LNCaP clone FGC (cell line): Measurements from ENCODE around the gene TMEM182.

Experiments
- DNase-seq: peaks from one replicate; pipeline ENCODE4 v3.0.0-alpha.2; 2011; ENCODE audit warnings: low read depth
- H3K4me3 ChIP-seq: 2 replicates; pipeline ENCODE4 v1.5.1; 2011; ENCODE audit warnings: mild to moderate bottlenecking, low read depth, low read length, control low read depth
- TF ChIP-seq, protein P1 (sequence below): IDR thresholded peaks from 2 replicates; pipeline ENCODE4 v1.5.1; 2012; ENCODE audit warnings: mild to moderate bottlenecking; ENCODE audit not compliant: control insufficient read depth, insufficient read depth; ENCODE audit errors: extremely low read depth

TMEM182 gene

GRCh38 chr2:102753563-102754159 lies 8.2 kb upstream of the TMEM182 start:
- peak; percentile 27 for DNase-seq
- TF ChIP-seq, protein P1, sequence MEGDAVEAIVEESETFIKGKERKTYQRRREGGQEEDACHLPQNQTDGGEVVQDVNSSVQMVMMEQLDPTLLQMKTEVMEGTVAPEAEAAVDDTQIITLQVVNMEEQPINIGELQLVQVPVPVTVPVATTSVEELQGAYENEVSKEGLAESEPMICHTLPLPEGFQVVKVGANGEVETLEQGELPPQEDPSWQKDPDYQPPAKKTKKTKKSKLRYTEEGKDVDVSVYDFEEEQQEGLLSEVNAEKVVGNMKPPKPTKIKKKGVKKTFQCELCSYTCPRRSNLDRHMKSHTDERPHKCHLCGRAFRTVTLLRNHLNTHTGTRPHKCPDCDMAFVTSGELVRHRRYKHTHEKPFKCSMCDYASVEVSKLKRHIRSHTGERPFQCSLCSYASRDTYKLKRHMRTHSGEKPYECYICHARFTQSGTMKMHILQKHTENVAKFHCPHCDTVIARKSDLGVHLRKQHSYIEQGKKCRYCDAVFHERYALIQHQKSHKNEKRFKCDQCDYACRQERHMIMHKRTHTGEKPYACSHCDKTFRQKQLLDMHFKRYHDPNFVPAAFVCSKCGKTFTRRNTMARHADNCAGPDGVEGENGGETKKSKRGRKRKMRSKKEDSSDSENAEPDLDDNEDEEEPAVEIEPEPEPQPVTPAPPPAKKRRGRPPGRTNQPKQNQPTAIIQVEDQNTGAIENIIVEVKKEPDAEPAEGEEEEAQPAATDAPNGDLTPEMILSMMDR: peak; percentile 64
- H3K4me3 ChIP-seq: no peak overlapping the region

GRCh38 chr2:102754456-102755145 lies 7.2 kb upstream of the TMEM182 start:
- no peak for DNase-seq
- H3K4me3 ChIP-seq: no peak overlapping the region
- TF ChIP-seq, protein P1: no peak

GRCh38 chr2:102755284-102755683 lies 6.5 kb upstream of the TMEM182 start:
- H3K4me3 ChIP-seq: no peak overlapping the region
- DNase-seq: no peak
- TF ChIP-seq, protein P1: no peak

DNA sequence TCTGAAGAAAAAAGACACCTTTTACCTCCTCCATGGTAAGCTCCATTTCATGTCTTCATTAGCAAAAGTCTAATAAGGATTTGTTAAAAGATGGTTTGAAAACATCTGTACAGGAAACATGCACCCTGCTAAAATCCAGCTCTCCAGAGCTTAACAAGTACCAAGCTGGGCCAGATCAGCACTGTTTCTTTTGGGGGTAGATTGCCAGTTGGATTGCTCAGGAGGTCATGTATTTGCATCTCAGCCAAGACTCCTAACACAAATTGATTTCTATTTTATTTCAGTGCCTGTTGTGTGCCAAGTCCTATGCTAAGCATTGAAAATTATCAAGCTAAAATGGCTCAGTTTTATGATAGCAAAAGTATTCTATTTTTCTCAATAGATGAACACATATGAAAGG lies 3.4 kb upstream of the TMEM182 start:
- H3K4me3 ChIP-seq: no peak overlapping the region
- DNase-seq: no peak
- TF ChIP-seq, protein P1: no peak

- TF ChIP-seq, protein P1: no peak
- H3K4me3 ChIP-seq: no peak overlapping the region
- DNase-seq: no peak
Measured at GRCh38 chr2:102764083-102764482, 2.3 kb downstream of the TMEM182 start.

- TF ChIP-seq, protein P1: no peak
- no peak for DNase-seq
- H3K4me3 ChIP-seq: no peak overlapping the region
Measured at GRCh38 chr2:102765061-102765460, 3.2 kb downstream of the TMEM182 start.
